Central memory CD8-positive, alpha-beta T cell (primary cell): Measurements from ENCODE around the gene RSRC1.

Experiments used
- ATAC-seq: fragments of 150-1000 bp; cut with Tn5 transposase; replicated peaks from 2 replicates; pipeline ENCODE4 v1.10.0; 2022; ENCODE audit warnings: mild to moderate bottlenecking, moderate FRiP score, moderate number of reproducible peaks; ENCODE audit not compliant: poor library complexity, severe bottlenecking; ENCODE audit errors: extremely low read depth
- DNase-seq, 2 donors: peaks; one replicate each; pipeline ENCODE4 v3.0.0; 2021; ENCODE audit warnings: low spot score in 2 of 2
- H3K27ac Mint-ChIP-seq: one replicate; pipeline ENCODE4 v1.8.0; 2022; ENCODE audit warnings: low read depth, mild to moderate bottlenecking, moderate library complexity, mixed read lengths
- H3K27me3 Mint-ChIP-seq: one replicate; pipeline ENCODE4 v1.8.0; 2022; ENCODE audit warnings: mixed read lengths
- H3K36me3 Mint-ChIP-seq: one replicate; pipeline ENCODE4 v1.8.0; 2022; ENCODE audit warnings: mild to moderate bottlenecking, moderate library complexity, mixed read lengths; ENCODE audit not compliant: insufficient read depth
- H3K4me1 Mint-ChIP-seq: one replicate; pipeline ENCODE4 v1.8.0; 2022; ENCODE audit warnings: mixed read lengths
- H3K4me3 Mint-ChIP-seq: one replicate; pipeline ENCODE4 v1.8.0; 2022; ENCODE audit warnings: mild to moderate bottlenecking, moderate library complexity, mixed read lengths
- H3K9me3 Mint-ChIP-seq: one replicate; pipeline ENCODE4 v1.8.0; 2022; ENCODE audit warnings: mixed read lengths

Gene RSRC1

DNA sequence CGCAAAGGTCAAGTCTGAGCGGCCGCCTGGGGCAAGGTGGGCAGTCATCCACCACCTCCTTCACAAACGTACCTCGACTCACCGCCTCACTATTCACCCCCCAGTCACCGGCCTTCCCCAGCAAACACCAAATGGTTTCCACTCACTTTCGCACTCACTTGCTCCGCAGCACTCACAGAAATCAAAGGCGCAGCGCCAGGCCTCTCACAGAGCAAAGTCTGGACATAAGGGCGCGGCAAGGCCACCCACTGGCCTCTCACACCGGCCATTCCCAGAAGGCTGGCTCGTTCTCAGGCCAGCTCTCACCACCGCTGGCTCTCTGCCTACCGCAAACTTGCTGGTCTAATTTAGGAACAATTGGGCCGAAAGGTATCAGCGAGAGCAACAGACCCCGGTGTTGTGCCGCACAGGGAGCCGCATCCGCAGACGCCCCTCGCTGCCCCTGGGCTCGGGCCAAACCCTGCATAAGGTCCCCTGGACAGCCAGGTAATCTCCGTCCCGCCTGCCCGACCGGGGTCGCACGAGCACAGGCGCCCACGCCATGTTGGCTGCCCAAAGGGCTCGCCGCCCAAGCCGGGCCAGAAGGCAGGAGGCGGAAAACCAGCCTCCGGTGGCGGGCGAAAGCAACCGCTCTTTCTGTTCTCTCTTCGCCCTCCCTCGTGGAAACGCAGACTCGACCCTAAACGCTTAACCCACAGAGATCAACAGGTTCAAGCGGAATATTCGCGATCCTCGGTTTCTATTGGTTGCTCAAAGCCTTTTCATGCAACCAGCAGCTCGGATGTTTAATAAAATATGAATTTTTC, 6.6 kb upstream of the RSRC1 start:
- H3K9me3 Mint-ChIP-seq = no peaks in the 10 kb centered on the region
- H3K36me3 Mint-ChIP-seq = peaks cover 22% of the 10 kb centered on the region
- ATAC-seq = no peak
- no peak overlapping the region for H3K27ac Mint-ChIP-seq
- peaks cover 35% of the 10 kb centered on the region for H3K4me1 Mint-ChIP-seq
- no peak for DNase-seq
- H3K27me3 Mint-ChIP-seq = peaks cover 100% of the 10 kb centered on the region
- H3K4me3 Mint-ChIP-seq = peak overlapping the region; percentile 86

DNA sequence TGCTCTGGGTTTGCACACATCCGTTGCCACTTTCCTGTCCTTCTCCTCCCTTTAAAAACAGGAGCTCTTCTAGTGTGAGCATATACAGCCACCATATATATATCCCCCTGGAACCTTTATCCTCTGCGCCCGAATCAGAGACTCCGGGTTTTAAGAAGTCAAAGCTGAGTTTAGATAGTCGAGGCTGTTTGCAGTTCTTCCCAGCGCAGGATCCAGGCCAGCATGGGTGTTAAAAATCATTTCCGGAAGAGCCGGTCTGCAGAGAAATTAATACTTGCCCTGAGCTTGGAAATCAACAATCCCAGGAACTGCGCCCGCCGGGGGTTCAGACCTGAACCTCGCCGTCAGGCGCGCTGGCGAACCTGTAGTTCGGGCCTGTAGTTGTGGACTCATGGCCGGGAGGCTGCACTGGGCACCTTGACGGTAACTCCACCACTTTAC, 6.0 kb upstream of the RSRC1 start:
- Mint-ChIP-seq H3K4me3 (peak overlapping the region; percentile 86), H3K4me1 (peaks cover 28% of the 10 kb centered on the region), H3K27ac (no peak overlapping the region), H3K36me3 (peaks cover 19% of the 10 kb centered on the region), H3K9me3 (no peaks in the 10 kb centered on the region), H3K27me3 (peaks cover 96% of the 10 kb centered on the region)
- DNase-seq (no peak), ATAC-seq (no peak)

DNA sequence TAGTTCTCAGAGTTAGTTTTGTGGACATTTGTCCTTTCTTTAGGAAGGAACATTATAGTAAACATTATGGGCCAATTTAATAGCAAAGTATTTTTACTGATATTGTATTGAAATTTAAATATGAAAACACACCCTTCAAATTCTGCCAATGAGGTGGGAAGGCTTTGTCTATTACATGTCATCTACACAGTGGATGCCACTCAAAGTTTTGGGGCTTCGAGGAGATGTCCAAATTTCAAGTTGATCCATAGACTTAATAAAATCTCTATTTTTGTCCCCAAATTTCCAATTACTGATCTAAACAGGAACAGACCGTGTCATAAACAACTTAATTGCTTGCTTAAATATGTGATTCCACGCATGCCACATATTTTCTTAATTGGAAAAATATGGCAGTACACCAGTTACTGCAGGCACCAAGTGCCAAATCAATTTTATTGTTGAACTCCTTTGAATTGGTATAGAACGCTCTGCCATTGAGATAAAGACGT, 5.4 kb upstream of the RSRC1 start:
- Mint-ChIP-seq H3K4me3 (peak overlapping the region; percentile 86), H3K27me3 (peaks cover 90% of the 10 kb centered on the region), H3K27ac (no peak overlapping the region), H3K4me1 (peaks cover 30% of the 10 kb centered on the region), H3K9me3 (no peaks in the 10 kb centered on the region), H3K36me3 (peaks cover 21% of the 10 kb centered on the region)
- ATAC-seq = no peak
- no peak for DNase-seq

DNA sequence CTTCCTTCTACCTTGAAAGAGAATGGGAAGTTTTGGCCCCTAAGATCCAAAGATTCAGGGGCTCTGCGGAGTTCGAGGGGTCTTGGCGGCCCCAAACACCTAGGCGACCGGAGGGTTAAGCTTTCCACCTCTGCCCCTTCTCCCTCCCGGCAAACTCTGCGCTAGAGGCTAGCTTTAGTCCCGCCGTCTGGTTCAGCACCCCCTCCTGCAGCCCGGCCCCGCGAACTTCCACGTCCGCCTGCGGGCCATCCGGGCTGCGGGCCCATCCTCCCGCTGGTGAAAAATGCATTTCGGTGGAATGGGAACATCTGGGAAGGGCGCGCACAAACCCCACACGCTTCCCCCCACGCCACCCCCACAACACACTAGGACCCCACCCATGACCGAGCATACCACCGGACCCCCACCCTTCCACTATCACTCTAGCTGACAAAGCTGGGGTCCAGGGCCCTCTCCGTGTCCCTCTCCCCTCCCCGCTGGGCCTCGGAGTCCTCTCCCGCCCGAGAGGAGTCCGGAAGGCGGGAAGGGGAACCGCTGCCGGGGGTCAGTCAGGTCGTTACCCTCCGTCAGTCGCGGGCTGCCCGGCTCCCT, 4.7 kb upstream of the RSRC1 start:
- H3K36me3 Mint-ChIP-seq = peaks cover 25% of the 10 kb centered on the region
- no peaks in the 10 kb centered on the region for H3K9me3 Mint-ChIP-seq
- H3K27ac Mint-ChIP-seq = no peak overlapping the region
- H3K27me3 Mint-ChIP-seq = peaks cover 83% of the 10 kb centered on the region
- ATAC-seq (no peak), DNase-seq (no peak)
- H3K4me3 Mint-ChIP-seq = peak overlapping the region; percentile 86
- H3K4me1 Mint-ChIP-seq = peaks cover 36% of the 10 kb centered on the region

DNA sequence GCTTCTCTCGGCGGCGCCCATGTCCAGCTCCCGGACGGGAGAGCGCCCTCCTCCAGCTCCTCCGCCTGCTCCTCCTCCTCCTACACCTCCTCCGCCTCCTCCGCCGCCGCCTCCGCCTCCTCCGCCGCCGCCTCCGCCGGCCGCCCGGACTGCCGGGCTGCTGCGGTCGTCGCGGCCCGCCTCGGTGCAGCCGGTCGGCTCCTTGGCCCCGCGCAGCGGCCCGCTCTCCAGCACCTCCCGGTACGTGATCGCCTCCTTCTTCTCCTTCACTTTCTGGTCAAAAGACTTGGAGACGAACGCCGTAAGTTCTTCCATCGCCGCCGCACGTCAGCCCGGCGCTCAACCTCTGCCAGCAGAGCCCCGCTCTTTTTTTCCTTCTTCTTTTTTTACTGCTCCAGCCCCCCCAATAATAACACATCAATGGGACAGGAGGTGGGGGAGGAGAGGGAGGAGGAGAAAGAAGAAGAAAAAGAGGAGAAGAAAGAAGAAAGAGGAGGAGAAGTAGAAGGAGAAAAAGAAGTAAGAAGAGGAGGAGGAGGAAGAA, 4.1 kb upstream of the RSRC1 start:
- H3K4me1 Mint-ChIP-seq = peaks cover 40% of the 10 kb centered on the region

DNA sequence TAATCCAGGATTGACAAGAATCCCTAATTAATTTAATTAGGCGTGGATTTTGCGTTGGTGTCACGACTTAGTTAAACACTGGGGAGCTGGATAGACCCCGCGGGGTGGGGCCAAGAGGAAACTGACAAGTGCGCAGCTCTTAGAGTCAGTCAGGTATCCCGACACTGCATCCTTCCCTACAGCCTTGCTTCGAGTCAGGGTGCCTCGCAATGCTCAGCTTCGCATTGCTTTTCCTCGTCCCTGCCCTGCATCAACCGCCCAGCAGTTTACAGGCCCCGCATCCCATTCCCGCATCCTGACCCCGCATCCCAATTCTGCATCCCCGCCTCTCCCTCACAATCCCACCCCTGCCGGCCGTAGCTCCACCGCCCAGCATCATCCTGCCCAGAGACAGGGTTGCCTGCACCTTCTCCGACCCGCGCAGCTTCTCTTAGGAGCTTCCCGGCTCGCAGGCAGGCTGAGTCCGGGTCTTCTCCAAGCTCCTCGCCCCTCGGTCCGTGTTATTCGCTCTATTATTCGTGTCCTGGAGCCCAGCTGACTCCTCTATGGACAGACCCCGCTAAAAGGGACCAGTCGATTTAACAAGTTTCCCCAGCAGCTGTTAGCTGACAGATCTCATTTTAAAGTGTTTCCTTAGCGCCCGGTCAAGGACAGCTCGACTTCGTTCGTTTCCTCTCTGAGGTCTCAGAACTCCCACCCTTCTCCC, 3.0 kb upstream of the RSRC1 start:
- Mint-ChIP-seq H3K27me3 (peaks cover 66% of the 10 kb centered on the region), H3K4me3 (peak overlapping the region; percentile 86), H3K27ac (peak overlapping the region; percentile 94), H3K4me1 (peaks cover 52% of the 10 kb centered on the region), H3K36me3 (peaks cover 26% of the 10 kb centered on the region), H3K9me3 (no peaks in the 10 kb centered on the region)
- ATAC-seq (no peak), DNase-seq (no peak)

More for the DNA sequence above, 4.1 kb upstream of the RSRC1 start:
- ATAC-seq (no peak), DNase-seq (no peak)
- Mint-ChIP-seq H3K27ac (peak overlapping the region; percentile 94), H3K9me3 (no peaks in the 10 kb centered on the region), H3K27me3 (peaks cover 77% of the 10 kb centered on the region), H3K4me3 (peak overlapping the region; percentile 86), H3K36me3 (peaks cover 25% of the 10 kb centered on the region)

DNA sequence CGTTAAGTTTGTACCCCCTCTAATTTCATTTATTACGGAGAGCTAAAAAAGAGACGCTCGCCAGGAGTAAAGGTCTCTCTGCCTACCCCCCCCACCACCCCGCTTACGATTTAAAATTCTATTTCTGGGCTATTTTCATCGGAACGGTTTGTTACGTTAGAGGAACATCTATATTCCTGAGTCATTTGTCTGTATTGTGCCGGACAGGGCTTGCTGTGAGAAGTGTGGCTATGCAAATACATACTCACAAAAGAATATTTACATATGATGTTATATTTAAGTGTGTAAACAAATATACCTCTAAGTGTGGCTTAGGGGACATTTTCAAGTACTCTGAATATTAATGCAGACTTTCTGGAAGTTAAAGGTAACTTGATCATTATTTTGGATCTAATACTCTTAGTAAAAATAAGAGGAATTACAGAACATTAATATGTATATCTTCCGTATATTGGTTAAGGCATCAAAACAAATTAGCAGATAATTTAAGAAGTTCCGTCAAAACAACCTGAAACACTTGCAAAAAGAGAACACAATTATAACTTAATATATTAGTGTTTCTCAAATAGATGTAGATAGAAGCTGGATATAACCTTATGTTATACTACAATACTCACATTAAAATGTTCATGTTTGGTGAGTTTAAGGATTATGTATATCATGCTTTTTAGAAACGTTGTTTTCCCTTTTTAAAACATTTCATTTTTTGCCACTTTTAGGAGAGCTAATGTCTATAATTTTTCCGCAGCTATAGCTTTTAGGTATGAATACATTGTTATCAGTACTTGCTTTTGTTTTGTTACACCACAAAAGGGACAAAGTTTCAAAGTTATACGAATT, 2.1 kb upstream of the RSRC1 start:
- H3K27me3 Mint-ChIP-seq = peaks cover 57% of the 10 kb centered on the region
- peaks cover 24% of the 10 kb centered on the region for H3K36me3 Mint-ChIP-seq
- no peaks in the 10 kb centered on the region for H3K9me3 Mint-ChIP-seq
- peaks cover 61% of the 10 kb centered on the region for H3K4me1 Mint-ChIP-seq
- ATAC-seq (no peak), DNase-seq (no peak)
- H3K4me3 Mint-ChIP-seq = peak overlapping the region; percentile 86
- no peak overlapping the region for H3K27ac Mint-ChIP-seq

DNA sequence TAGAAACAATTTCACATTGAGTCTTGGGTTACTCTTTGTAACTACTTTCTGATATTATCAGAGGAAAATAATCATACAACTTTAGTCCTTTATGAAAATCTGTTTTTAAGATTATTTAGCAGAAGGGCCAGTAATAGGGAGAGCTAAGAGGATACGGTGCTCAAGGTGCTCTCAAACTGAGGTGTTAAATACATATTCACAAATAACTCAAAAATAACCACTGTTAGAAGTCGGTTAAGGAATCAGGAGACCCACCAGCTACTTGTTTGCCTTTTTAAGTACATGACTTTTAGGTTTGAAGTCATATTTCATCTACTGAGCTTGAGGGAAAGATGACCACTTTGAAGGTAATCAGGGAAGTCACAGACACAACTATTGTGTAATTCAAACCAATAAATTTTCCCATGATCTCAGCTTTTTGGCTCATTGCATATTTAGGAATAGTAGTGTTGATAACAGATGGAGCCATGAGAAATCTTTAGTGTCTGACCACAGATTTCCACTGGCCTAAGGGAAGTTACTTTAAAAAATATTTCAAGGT, 1.4 kb upstream of the RSRC1 start:
- Mint-ChIP-seq H3K4me1 (peaks cover 64% of the 10 kb centered on the region), H3K36me3 (peaks cover 22% of the 10 kb centered on the region), H3K9me3 (peaks cover under 1% of the 10 kb centered on the region), H3K27me3 (peaks cover 50% of the 10 kb centered on the region), H3K4me3 (no peak overlapping the region), H3K27ac (no peak overlapping the region)
- ATAC-seq (no peak), DNase-seq (no peak)

DNA sequence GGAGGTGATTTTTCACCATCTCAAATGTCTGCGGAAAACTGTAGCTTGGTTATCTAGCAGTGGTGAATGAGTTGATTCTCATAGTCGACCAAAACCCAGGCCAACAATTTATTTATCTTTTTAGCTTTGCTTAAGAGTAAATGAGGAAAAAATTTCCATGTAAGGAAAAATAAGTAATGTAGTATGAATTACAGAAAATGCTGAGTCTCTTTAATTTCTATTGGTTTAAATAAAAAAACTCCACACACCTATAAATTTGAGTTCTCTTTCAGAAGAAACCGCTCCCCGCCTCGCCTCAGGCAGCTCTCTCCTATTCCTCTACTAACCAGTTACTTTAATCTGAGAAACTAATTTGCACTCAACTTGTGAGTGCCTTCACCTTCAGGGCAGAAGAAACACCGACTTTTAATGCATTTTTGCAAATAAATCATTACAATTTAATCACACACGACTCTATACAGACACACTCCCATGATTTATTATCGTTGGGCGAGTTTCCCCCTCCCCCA, 540 bp upstream of the RSRC1 start:
- peaks cover 41% of the 10 kb centered on the region for H3K27me3 Mint-ChIP-seq
- peak overlapping the region; percentile 92 for H3K27ac Mint-ChIP-seq
- peak overlapping the region; percentile 98 for H3K4me3 Mint-ChIP-seq
- no peak for DNase-seq
- peaks cover 6% of the 10 kb centered on the region for H3K9me3 Mint-ChIP-seq
- peak; percentile 11 for ATAC-seq
- peaks cover 65% of the 10 kb centered on the region for H3K4me1 Mint-ChIP-seq
- peaks cover 22% of the 10 kb centered on the region for H3K36me3 Mint-ChIP-seq

DNA sequence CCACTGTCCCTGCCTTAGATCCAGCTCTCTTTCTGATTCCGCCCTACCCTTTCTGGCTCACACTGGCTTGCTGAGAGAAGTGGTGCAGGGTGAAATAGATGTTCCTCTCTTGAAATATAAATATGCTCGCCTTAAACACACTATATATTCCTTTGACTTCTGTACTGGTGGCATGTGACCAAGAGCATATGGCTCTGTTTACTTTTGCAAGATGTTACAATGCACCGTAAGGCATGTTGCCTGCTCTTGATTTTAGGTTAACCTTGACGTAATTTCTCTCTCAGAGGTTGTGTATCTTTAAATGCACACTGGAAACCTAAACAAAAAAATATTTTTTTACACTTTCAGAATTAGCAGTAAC, 749 bp downstream of the RSRC1 start:
- Mint-ChIP-seq H3K4me1 (peaks cover 70% of the 10 kb centered on the region), H3K36me3 (peaks cover 22% of the 10 kb centered on the region), H3K4me3 (peak overlapping the region; percentile 98), H3K9me3 (peaks cover 6% of the 10 kb centered on the region), H3K27ac (peak overlapping the region; percentile 92), H3K27me3 (peaks cover 28% of the 10 kb centered on the region)
- ATAC-seq (no peak), DNase-seq (no peak)

DNA sequence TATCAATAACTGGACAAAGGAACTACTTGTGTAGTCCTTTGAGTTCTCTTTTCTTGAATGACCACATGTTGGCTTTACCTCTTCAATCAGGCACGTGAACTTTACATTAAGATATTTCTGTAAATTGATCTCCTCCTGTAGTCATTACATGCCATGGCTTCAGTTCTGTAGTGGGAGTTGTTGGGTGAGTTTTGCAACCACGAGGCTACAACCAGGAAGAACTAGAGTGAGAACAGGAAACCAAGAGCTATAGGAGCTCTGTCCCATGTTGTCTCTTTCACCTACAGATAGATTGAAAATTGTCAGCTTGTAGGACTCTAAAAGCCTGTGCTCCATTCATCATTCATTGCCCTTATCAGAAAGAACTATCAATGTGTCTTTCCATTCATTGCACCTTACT, 2.0 kb downstream of the RSRC1 start:
- Mint-ChIP-seq H3K27ac (no peak overlapping the region), H3K4me1 (peaks cover 58% of the 10 kb centered on the region), H3K4me3 (no peak overlapping the region), H3K27me3 (peaks cover 16% of the 10 kb centered on the region), H3K9me3 (peaks cover 6% of the 10 kb centered on the region), H3K36me3 (peaks cover 12% of the 10 kb centered on the region)
- no peak for DNase-seq
- no peak for ATAC-seq
